Tibial nerve (tissue), 4 donors: ENCODE results near the gene NUP188.
"Not testable (repeated sequence)": the region's sequence is repeated elsewhere in the genome, so short reads cannot be mapped to it uniquely, and the experiment has no call there.

ENCODE experiments used
- EP300 ChIP-seq, 2 donors: sonication (generic); formaldehyde crosslinking; IDR thresholded peaks; one replicate each; pipeline ENCODE4 v1.6.1; 2017; ENCODE audit warnings: antibody characterized with exemption in 2 of 2, mild to moderate bottlenecking in 1 of 2
- POLR2A ChIP-seq, 2 donors: fragments of 450-650 bp; IDR thresholded peaks; one replicate each; pipeline ENCODE4 v1.6.1; 2017; ENCODE audit warnings: antibody characterized with exemption in 2 of 2, mild to moderate bottlenecking in 2 of 2, moderate library complexity in 2 of 2
- TF ChIP-seq, protein P1 (sequence below), 5 experiments: fragments of 200-600 bp in 3 of 5; fragments of 450-650 bp in 2 of 5; sonication (generic) in 3 of 5; IDR thresholded peaks; one replicate each; pipeline ENCODE4 v1.5.1; 2016 to 2019; ENCODE audit warnings: antibody characterized with exemption in 5 of 5, mild to moderate bottlenecking in 3 of 5, moderate library complexity in 2 of 5

DNA sequence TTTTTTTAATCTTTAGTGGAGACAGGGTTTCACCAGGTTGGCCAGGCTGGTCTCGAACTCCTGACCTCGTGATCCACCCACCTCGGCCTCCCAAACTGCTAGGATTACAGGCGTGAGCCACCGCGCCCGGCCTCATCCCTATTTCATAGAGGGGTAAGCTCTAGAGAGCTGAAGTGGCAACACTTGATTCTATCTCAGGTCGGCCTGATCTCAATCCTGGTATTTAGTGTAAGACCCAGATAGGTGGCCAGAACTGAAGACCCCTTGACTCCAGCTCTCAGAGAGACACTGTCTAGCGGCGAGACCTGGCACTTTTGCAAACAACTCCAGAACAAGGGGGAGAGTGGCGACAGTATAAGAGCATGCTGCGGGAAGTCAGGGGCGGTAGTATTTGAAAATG is 88.3 kb downstream of the NUP188 start:
- TF ChIP-seq POLR2A, EP300 (IDR thresholded peaks at IDR 0.05): not testable (repeated sequence)
- TF ChIP-seq, protein P1, sequence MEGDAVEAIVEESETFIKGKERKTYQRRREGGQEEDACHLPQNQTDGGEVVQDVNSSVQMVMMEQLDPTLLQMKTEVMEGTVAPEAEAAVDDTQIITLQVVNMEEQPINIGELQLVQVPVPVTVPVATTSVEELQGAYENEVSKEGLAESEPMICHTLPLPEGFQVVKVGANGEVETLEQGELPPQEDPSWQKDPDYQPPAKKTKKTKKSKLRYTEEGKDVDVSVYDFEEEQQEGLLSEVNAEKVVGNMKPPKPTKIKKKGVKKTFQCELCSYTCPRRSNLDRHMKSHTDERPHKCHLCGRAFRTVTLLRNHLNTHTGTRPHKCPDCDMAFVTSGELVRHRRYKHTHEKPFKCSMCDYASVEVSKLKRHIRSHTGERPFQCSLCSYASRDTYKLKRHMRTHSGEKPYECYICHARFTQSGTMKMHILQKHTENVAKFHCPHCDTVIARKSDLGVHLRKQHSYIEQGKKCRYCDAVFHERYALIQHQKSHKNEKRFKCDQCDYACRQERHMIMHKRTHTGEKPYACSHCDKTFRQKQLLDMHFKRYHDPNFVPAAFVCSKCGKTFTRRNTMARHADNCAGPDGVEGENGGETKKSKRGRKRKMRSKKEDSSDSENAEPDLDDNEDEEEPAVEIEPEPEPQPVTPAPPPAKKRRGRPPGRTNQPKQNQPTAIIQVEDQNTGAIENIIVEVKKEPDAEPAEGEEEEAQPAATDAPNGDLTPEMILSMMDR (IDR thresholded peaks at IDR 0.05) = not testable (repeated sequence)
